IMR-90 (cell line): ENCODE measurements around the gene C14orf119. TPM values are rescaled to one million over a fixed set of nuclear protein-coding genes. Genes with fewer than 3 reads are reported as not detected.

Source experiments
- ATAC-seq: fragments of 200-7000 bp; cut with Tn5 transposase; 2 replicates; pipeline ENCODE4 v1.9.1; 2020; ENCODE audit warnings: low read depth, mild to moderate bottlenecking, moderate library complexity
- BruUV-seq: library from RNA; stranded (reverse); fragments of 400-500 nt; replicated peaks from 2 replicates; lab custom pipeline; 2021; lab: Mats Ljungman, UMichigan
- CTCF ChIA-PET: fragments of 300-600 bp; formaldehyde crosslinking; extraction: SDS; loops from one replicate; lab custom pipeline; 2021; ENCODE audit warnings: antibody characterized with exemption; lab: Yijun Ruan, JAX
- POLR2A ChIA-PET: fragments of 300-600 bp; sonication (Branson Sonifier 250); formaldehyde crosslinking; loops from one replicate; lab custom pipeline; 2022; ENCODE audit warnings: antibody characterized with exemption; ENCODE audit not compliant: unreplicated experiment; lab: Charles Lee
- DNase-seq: peaks from one replicate; pipeline ENCODE4 v3.0.0; 2013
- H2AFZ ChIP-seq: replicated peaks from 2 replicates; pipeline ENCODE3; 2013; ENCODE audit warnings: low read length, mild to moderate bottlenecking; ENCODE audit not compliant: poor library complexity
- H2AK5ac ChIP-seq: 2 replicates; pipeline ENCODE4 v1.6.1; 2013; ENCODE audit warnings: low read depth, low read length, inconsistent platforms
- H2AK9ac ChIP-seq: replicated peaks from 2 replicates; pipeline ENCODE3; 2013; ENCODE audit warnings: mild to moderate bottlenecking, low read depth, low read length, moderate library complexity; ENCODE audit not compliant: poor library complexity
- H2BK120ac ChIP-seq: 2 replicates; pipeline ENCODE4 v1.6.1; 2013; ENCODE audit warnings: low read depth, low read length, inconsistent platforms
- H2BK15ac ChIP-seq: 3 replicates; pipeline ENCODE4 v1.6.1; 2013; ENCODE audit warnings: low read depth, low read length, inconsistent platforms
- H2BK20ac ChIP-seq: 2 replicates; pipeline ENCODE4 v1.6.1; 2013; ENCODE audit warnings: low read depth, mild to moderate bottlenecking, inconsistent platforms, low read length, moderate library complexity
- H2BK5ac ChIP-seq: 2 replicates; pipeline ENCODE4 v1.6.1; 2013; ENCODE audit warnings: mild to moderate bottlenecking, low read depth, low read length, inconsistent platforms; ENCODE audit not compliant: poor library complexity, severe bottlenecking
- H3K14ac ChIP-seq: replicated peaks from 2 replicates; pipeline ENCODE4 v1.6.1; 2013; ENCODE audit warnings: low read depth, low read length, inconsistent platforms
- H3K18ac ChIP-seq: 2 replicates; pipeline ENCODE4 v1.6.1; 2013; ENCODE audit warnings: low read depth, low read length, control low read depth
- H3K23ac ChIP-seq: 2 replicates; pipeline ENCODE4 v1.6.1; 2013; ENCODE audit warnings: low read depth, low read length, inconsistent platforms
- H3K27ac ChIP-seq: 2 replicates; pipeline ENCODE4 v1.5.1; 2013; ENCODE audit warnings: mild to moderate bottlenecking, control low read depth, low read length; ENCODE audit not compliant: insufficient read depth
- H3K27me3 ChIP-seq: 2 replicates; pipeline ENCODE4 v1.6.1; 2013; ENCODE audit warnings: low read length; ENCODE audit not compliant: control insufficient read depth, insufficient read depth
- H3K36me3 ChIP-seq: 2 replicates; pipeline ENCODE4 v1.6.1; 2013; ENCODE audit warnings: low read length, mixed read lengths; ENCODE audit not compliant: control insufficient read depth, insufficient read depth
- H3K4ac ChIP-seq: 2 replicates; pipeline ENCODE4 v1.6.1; 2013; ENCODE audit warnings: low read depth, low read length, inconsistent platforms
- H3K4me1 ChIP-seq: 2 replicates; pipeline ENCODE4 v1.6.1; 2013; ENCODE audit warnings: low read length, mixed read lengths; ENCODE audit not compliant: control insufficient read depth, insufficient read depth
- H3K4me2 ChIP-seq: 2 replicates; pipeline ENCODE4 v1.6.1; 2013; ENCODE audit warnings: low read depth, mild to moderate bottlenecking, control low read depth, low read length, moderate library complexity
- H3K4me3 ChIP-seq: 2 replicates; pipeline ENCODE4 v1.5.1; 2013; ENCODE audit warnings: low read depth, mild to moderate bottlenecking, control low read depth, low read length, moderate library complexity; ENCODE audit not compliant: insufficient read depth
- H3K56ac ChIP-seq: 2 replicates; pipeline ENCODE4 v1.6.1; 2013; ENCODE audit warnings: low read length, inconsistent platforms; ENCODE audit not compliant: insufficient read depth; ENCODE audit errors: extremely low read depth
- H3K79me1 ChIP-seq, 2 experiments: 2 replicates each; pipeline ENCODE4 v1.6.1; 2013; ENCODE audit warnings: low read length in 2 of 2, inconsistent platforms in 1 of 2, low read depth in 1 of 2
- H3K9ac ChIP-seq: 2 replicates; pipeline ENCODE4 v1.6.1; 2013; ENCODE audit warnings: low read depth, low read length, control low read depth
- H3K9me1 ChIP-seq: 2 replicates; pipeline ENCODE4 v1.6.1; 2013; ENCODE audit warnings: low read length, inconsistent platforms; ENCODE audit not compliant: insufficient read depth
- H3K9me3 ChIP-seq: 2 replicates; pipeline ENCODE4 v1.6.1; 2013; ENCODE audit warnings: low read length; ENCODE audit not compliant: control insufficient read depth, insufficient read depth
- H4K20me1 ChIP-seq: 2 replicates; pipeline ENCODE4 v1.6.1; 2013; ENCODE audit warnings: low read length, inconsistent platforms; ENCODE audit not compliant: insufficient read depth
- H4K5ac ChIP-seq: 2 replicates; pipeline ENCODE4 v1.6.1; 2013; ENCODE audit warnings: mild to moderate bottlenecking, low read depth, low read length, control low read depth
- H4K8ac ChIP-seq, 2 experiments: 2 replicates each; pipeline ENCODE4 v1.6.1; 2013; ENCODE audit warnings: low read depth in 2 of 2, low read length in 2 of 2, control low read depth in 1 of 2, inconsistent platforms in 1 of 2
- H4K91ac ChIP-seq: 2 replicates; pipeline ENCODE4 v1.6.1; 2013; ENCODE audit warnings: low read depth, low read length, inconsistent platforms; ENCODE audit not compliant: insufficient read depth
- BHLHE40 ChIP-seq: fragments of 150-350 bp; IDR thresholded peaks from 2 replicates; pipeline ENCODE4 v1.6.1; 2016; ENCODE audit warnings: mild to moderate bottlenecking, low read depth, low read length
- CEBPB ChIP-seq: IDR thresholded peaks from 2 replicates; pipeline ENCODE4 v1.6.1; 2012; ENCODE audit warnings: low read depth, low read length, improper control_type of control experiment
- CTCF ChIP-seq: conservative IDR thresholded peaks from 2 replicates; pipeline ENCODE4 v1.5.1; 2012; ENCODE audit warnings: mild to moderate bottlenecking, low read depth, low read length, improper control_type of control experiment
- FOS ChIP-seq: fragments of 150-350 bp; IDR thresholded peaks from 2 replicates; pipeline ENCODE4 v1.6.1; 2016; ENCODE audit warnings: low read depth, low read length
- MAZ ChIP-seq: IDR thresholded peaks from 2 replicates; pipeline ENCODE4 v1.6.1; 2012; ENCODE audit warnings: low read depth, mild to moderate bottlenecking, low read length, improper control_type of control experiment, moderate library complexity, borderline replicate concordance
- MXI1 ChIP-seq: IDR thresholded peaks from 2 replicates; pipeline ENCODE4 v1.6.1; 2012; ENCODE audit warnings: low read depth, mild to moderate bottlenecking, low read length, moderate library complexity, borderline replicate concordance
- NFE2L2 ChIP-seq: fragments of 150-350 bp; IDR thresholded peaks from 2 replicates; pipeline ENCODE4 v1.6.1; 2016; ENCODE audit warnings: low read depth, mild to moderate bottlenecking, low read length
- POLR2A ChIP-seq: IDR thresholded peaks from 2 replicates; pipeline ENCODE4 v1.6.1; 2012; ENCODE audit warnings: mild to moderate bottlenecking, low read depth, low read length
- RAD21 ChIP-seq: IDR thresholded peaks from 2 replicates; pipeline ENCODE4 v1.6.1; 2012; ENCODE audit warnings: low read length, improper control_type of control experiment
- RCOR1 ChIP-seq: IDR thresholded peaks from 2 replicates; pipeline ENCODE4 v1.6.1; 2012; ENCODE audit warnings: mild to moderate bottlenecking, low read length, improper control_type of control experiment; ENCODE audit not compliant: insufficient replicate concordance
- USF2 ChIP-seq: fragments of 150-350 bp; IDR thresholded peaks from 2 replicates; pipeline ENCODE4 v1.6.1; 2017; ENCODE audit warnings: mild to moderate bottlenecking, antibody characterized with exemption, low read length, low read depth
- WGBS, 2 experiments: methylation state at CpG; one replicate each; pipeline versions ENCODE4 v1.1.5 to v1.1.7; 2013; ENCODE audit warnings: missing lambda C conversion rate in 2 of 2; ENCODE audit not compliant: insufficient read length in 1 of 2; ENCODE audit errors: extremely low coverage in 2 of 2; 5-methylcytosine and 5-hydroxymethylcytosine counted together
- dilution Hi-C: fragments of 300-500 bp; cut with HindIII; formaldehyde crosslinking; loops from one replicate; pipeline ENCODE4 v1.14.3; 2018; ENCODE audit warnings: low sequenced_read_pairs; ENCODE audit not compliant: unreplicated experiment
- in situ Hi-C: fragments of 300-500 bp; cut with MboI; formaldehyde crosslinking; loops from 3 replicates; pipeline ENCODE4 v1.14.3; 2019; ENCODE audit warnings: low sequenced_read_pairs, inconsistent platforms, mixed read lengths
- intact Hi-C: fragments of 100-400 bp; cut with micrococcal nuclease; formaldehyde crosslinking; loops from 2 replicates; pipeline ENCODE4 v1.10.0; 2022
- polyA plus RNA-seq, 3 experiments: library from polyadenylated mRNA; depleted of rRNA; stranded (reverse); fragments of >200 nt; gene quantifications; 2 replicates each; pipeline ENCODE4 v1.2.3, GENCODE V29; 2012; ENCODE audit warnings: low replicate concordance in 1 of 3
- total RNA-seq: library from RNA; depleted of rRNA; stranded (reverse); fragments of >200 nt; gene quantifications from 2 replicates; pipeline ENCODE4 v1.2.3, GENCODE V29; 2012

C14orf119 gene
- total and polyA plus RNA-seq, 2 of the 4 experiments (the other 2 are of a cell fraction) = 74.0 to 83.7 TPM

GRCh38 chr14:23060536-23061260 lies 34.6 kb upstream of the C14orf119 start (continued):
- no peak for TF ChIP-seq USF2

GRCh38 chr14:23062002-23062401 lies 33.3 kb upstream of the C14orf119 start:
- H3K18ac ChIP-seq = 0 out of 2 replicates have a peak overlapping the region, but pooled peaks have one; percentile 0
- peak overlapping the region; percentile 61 for H3K27ac ChIP-seq
- in situ Hi-C loops (loop anchor here (10.0 kb wide), 1 partner anchor 507 kb away; no protein-coding TSS in a partner anchor), dilution Hi-C loops (no loop called here), intact Hi-C loops (loop anchor here (2.0 kb wide), 1 partner anchor 133 kb away; the partner anchor contains the start of gene PRMT5)
- peaks cover 11% of the 10 kb centered on the region for H3K4me1 ChIP-seq
- H2BK5ac ChIP-seq = peak overlapping the region; percentile 73
- H3K36me3 ChIP-seq = peaks cover 67% of the 10 kb centered on the region
- peak overlapping the region; percentile 6; the same call in 1 of the 2 replicates for H3K4me2 ChIP-seq
- H3K79me1 ChIP-seq = peaks cover 21 to 61% of the 10 kb centered on the region in 2 experiments
- WGBS, 2 experiments = no CpG with 5 or more reads among the region's 4 CpGs
- H3K9me3 ChIP-seq = no peaks in the 10 kb centered on the region
- peak; percentile 80 for TF ChIP-seq CEBPB
- 0 out of 2 replicates have a peak, but pooled peaks have one; percentile 11 for TF ChIP-seq CTCF
- TF ChIP-seq POLR2A = no peak
- no peak for TF ChIP-seq NFE2L2
- TF ChIP-seq MAZ = peak; percentile 79; the same call in 1 of the 2 replicates
- no peak for TF ChIP-seq RCOR1
- TF ChIP-seq BHLHE40 = peak; percentile 96
- TF ChIP-seq USF2 = peak; percentile 62
- peak; percentile 57; the same call in 1 of the 2 replicates for TF ChIP-seq MXI1
- no peak for TF ChIP-seq RAD21
- TF ChIP-seq FOS = peak; percentile 74; the same call in 1 of the 2 replicates
- peak overlapping the region; percentile 66 for H2BK20ac ChIP-seq
- peak overlapping the region; percentile 30 to 58; a peak in 3 of 4 replicates for H4K8ac ChIP-seq
- peaks cover 30% of the 10 kb centered on the region for H4K20me1 ChIP-seq
- peak overlapping the region; percentile 20; the same call in 1 of the 2 replicates for H3K14ac ChIP-seq
- H2BK15ac ChIP-seq = peak overlapping the region; percentile 62; the same call in 2 of the 3 replicates
- H3K23ac ChIP-seq = no peak overlapping the region
- H3K27me3 ChIP-seq = no peaks in the 10 kb centered on the region
- peak overlapping the region; percentile 53 for H4K91ac ChIP-seq
- ChIA-PET POLR2A (interaction anchor here (0.6 to 1.7 kb wide), 4 partner anchors 10 to 134 kb away, joined by 4 to 12 read pairs (median 7); no protein-coding TSS in a partner anchor), CTCF (interaction anchor here (0.6 to 1.8 kb wide), 5 partner anchors 13 to 176 kb away, joined by 3 to 8 read pairs (median 3); partner anchors contain the start of gene RNF212B)
- H3K9ac ChIP-seq = no peak overlapping the region
- peak; percentile 95 for DNase-seq
- no peak overlapping the region for H2AFZ ChIP-seq
- peak; percentile 54 for ATAC-seq
- no peak overlapping the region for H3K4me3 ChIP-seq
- H3K9me1 ChIP-seq = peaks cover 8% of the 10 kb centered on the region; the same call in 1 of the 2 replicates
- peak overlapping the region; percentile 85 for H2AK5ac ChIP-seq
- H3K56ac ChIP-seq = peak overlapping the region; percentile 44; the same call in 1 of the 2 replicates
- H2BK120ac ChIP-seq = peak overlapping the region; percentile 63
- BruUV-seq = no TSS peak
- H3K4ac ChIP-seq = peak overlapping the region; percentile 79
- peak overlapping the region; percentile 51 for H2AK9ac ChIP-seq
- H4K5ac ChIP-seq = no peak overlapping the region
